Neural cell (in vitro differentiated cells): ENCODE results near the gene CTF1.

Experiments
- CTCF ChIP-seq: fragments of 450-650 bp; IDR thresholded peaks from 2 replicates; pipeline ENCODE4 v1.5.1; 2014; ENCODE audit warnings: antibody characterized with exemption, mild to moderate bottlenecking, moderate library complexity; ENCODE audit not compliant: poor library complexity, severe bottlenecking
- EP300 ChIP-seq: fragments of 450-650 bp; conservative IDR thresholded peaks from 2 replicates; pipeline ENCODE4 v1.6.1; 2014; ENCODE audit warnings: antibody characterized with exemption, mild to moderate bottlenecking, moderate library complexity; ENCODE audit not compliant: poor library complexity, severe bottlenecking
- EZH2 ChIP-seq: fragments of 200-600, 300-800 bp; shearing (Covaris generic), sonication (generic); IDR thresholded peaks from 2 replicates; pipeline ENCODE4 v1.6.1; 2014; ENCODE audit warnings: antibody characterized with exemption, low read length, borderline replicate concordance, mild to moderate bottlenecking; ENCODE audit not compliant: insufficient read depth, poor library complexity, severe bottlenecking
- POLR2AphosphoS5 ChIP-seq: IDR thresholded peaks from 2 replicates; pipeline ENCODE4 v1.6.1; 2012
- RAD21 ChIP-seq: fragments of 450-650 bp; conservative IDR thresholded peaks from 2 replicates; pipeline ENCODE4 v1.6.1; 2014; ENCODE audit warnings: antibody characterized with exemption, mild to moderate bottlenecking, moderate library complexity
- REST ChIP-seq: IDR thresholded peaks from 2 replicates; pipeline ENCODE4 v1.6.1; 2012; ENCODE audit warnings: borderline replicate concordance
- SMC3 ChIP-seq: fragments of 450-650 bp; conservative IDR thresholded peaks from 2 replicates; pipeline ENCODE4 v1.6.1; 2014; ENCODE audit warnings: antibody characterized with exemption, mild to moderate bottlenecking, moderate library complexity; ENCODE audit not compliant: poor library complexity
- TAF1 ChIP-seq: IDR thresholded peaks from 2 replicates; pipeline ENCODE4 v1.6.1; 2012; ENCODE audit warnings: low read depth

GRCh38 chr16:30874244-30874820, 22.1 kb upstream of the CTF1 start:
- TF ChIP-seq CTCF (no peak), POLR2AphosphoS5 (no peak), REST (no peak), TAF1 (no peak), EP300 (no peak), RAD21 (no peak), EZH2 (no peak), SMC3 (no peak)
